ENCODE results near the gene IL24.
A peak's percentile ranks its signal among the peaks of the same experiment; 100 is the strongest.
"Not testable (repeated sequence)": the region's sequence is repeated elsewhere in the genome, so short reads cannot be mapped to it uniquely, and the experiment has no call there.

Gene IL24

DNA sequence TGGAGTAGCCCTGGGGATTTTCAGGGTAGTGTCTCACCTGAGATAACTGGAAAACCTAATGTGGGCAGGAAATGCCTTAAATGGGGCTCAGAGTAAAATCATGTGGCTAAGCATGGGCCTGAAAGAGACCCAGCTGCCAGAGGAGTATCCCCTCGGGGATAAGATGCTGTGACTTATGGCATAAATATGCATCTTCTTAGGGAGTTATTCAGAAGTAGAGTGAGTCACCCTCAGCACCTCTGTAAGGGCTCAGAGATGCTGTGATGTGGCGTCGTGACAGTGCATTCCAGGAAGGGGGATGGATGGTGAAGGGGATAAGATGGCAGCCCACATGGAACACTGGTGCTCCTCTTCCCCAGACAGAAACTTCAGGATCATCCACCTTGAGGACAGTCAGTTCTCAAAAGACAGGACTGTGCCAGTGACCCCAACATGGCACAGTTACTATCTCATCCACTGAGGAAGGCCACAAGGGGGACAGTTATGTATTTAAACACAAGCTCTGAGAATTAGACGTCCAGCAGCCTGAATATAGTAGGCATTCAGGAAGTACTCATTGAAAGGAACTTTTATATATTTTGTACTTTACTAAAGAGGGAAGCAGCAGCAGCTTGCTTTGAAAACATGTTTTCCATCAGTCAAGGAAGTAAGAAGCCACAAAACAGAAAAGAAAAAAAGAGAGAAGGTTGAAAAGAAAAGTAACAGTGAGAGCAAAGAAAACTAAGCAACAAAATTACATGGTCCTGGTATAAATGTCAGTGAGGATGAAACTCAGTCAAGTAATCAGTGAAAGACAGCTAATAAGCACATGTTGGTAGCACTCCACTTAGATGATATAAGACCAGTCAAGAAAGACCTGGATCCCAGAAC is 8.3 kb downstream of the IL24 start:
- DNase-seq = peak; percentile 98

DNA sequence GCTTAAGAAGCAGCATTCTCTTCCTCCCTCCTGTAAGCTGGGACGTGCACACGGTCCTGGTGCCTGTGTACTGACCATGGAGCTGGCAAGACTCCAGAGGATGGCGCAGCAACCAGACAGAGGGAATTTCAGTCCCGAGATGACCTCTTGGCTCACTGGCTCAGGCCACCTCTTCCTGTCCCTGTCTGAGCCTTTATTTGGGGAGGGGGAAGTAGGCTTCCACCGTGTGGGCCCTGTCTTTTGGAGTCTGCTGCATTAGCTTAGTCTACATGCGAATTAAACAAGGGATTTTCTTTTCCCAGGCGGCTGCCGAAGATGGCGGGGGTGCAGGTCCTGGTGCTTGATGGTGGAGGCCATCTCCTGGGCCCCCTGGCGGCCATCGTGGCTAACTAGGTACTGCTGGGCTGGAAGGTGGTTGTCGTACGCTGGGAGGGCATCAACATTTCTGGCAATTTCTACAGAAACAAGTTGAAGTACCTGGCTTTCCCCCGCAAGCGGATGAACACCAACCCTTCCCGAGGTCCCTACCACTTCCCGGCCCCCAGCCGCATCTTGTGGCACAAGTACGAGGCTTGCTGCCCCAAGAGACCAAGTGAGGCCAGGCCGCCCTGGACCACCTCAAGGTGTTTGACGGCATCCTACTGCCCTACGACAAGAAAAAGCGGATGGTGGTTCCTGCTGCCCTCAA is 10.2 kb downstream of the IL24 start:
- no peak for DNase-seq

DNA sequence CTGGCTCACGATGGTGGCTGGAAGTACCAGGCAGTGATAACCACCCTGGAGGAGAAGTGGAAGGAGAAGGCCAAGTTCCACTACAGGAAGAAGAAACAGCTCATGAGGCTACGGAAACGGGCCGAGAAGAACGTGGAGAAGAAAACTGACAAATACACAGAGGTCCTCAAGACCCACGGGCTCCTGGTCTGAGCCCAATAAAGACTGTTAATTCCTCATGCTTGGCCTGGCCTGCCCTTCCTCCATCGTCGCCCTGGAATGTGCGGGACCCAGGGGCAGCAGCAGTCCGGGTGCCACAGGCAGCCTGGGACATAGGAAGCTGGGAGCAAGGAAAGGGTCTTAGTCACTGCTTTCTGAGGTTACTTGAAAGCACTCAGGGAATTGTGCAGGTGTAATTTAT is 10.8 kb downstream of the IL24 start:
- DNase-seq = no peak

DNA sequence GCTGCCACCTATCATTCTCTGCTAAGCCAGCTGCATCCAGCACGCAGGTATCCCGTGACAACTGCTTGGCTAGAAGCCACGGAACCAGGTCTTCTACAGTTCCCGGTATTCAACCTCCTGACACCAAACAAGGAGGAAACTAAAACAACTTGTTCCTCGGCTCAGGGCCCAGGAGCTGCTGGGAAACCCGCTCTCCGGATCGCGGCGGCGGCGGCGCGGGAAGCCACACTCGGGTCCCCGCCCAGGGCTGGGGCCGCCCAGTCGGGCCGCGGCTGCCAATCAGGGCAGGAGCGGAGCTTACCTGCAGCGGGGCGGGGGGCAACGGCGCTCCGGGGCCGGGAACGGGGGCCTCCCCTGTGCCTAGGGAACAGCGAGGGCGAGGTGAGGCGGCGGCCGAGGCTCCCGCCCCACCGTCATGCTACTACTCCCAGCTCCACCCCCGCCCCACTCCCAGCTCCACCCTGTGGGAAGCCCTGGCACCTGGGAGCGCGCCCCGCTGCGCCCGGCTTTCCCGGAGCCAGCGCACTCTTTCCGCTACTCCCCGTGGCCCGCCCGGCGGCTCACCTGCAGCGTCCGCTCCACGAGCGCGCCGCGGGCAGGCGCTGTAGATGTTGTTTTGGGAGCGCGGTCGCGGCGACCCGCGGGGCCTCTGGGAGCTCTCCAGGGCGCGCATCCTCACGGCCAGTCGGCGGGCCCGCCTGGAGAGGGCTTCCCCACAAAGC is 12.1 kb downstream of the IL24 start:
- DNase-seq = no peak

DNA sequence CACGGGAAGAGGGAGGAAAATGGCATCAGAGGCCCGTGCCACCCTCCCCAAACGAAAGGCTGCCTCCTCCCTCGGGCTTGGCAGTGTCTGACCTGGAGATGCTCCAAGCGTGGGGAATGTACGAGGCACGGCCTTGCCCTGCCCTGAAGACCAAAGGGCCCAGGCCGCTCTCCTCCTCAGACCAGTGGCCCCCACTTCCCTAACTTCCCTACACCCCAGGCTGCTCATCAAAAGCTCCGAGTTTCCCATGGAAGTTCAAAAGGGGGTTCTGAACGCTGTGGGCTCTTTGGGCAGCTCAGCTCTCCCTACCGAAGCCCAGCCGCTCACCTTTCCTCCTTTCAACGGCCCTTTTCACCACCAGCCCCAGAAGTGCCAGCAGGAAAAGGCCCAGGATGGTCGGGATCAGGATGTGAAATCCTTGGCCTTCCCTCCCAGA is 12.7 kb downstream of the IL24 start:
- no peak for DNase-seq

DNA sequence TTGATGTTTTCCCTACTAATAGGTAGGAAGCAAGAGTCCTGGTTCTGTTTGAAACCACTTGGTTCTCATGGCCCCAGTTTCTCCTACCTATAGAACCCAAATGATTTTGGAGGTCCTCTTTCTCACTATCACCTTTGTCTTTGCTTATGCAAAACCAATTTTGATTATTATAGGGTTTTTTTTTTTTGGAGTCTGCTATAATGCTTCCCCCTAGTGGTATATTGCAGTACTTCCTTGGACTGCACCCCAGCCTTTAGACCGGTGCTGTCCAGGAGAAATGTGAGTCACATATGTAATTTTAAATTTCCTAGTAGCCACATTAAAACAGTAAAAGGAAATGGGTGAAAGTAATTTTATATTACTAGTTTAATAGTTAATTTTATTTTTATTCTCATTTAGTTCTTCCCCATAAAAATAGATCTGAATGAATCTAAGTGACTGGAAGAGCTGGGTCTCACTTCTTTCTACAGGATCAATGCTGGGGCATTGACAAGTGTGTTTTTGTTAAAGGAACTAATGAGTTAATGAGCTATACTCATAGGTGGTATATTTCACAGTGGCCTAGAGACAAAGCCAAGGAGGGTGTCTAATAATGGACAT is 13.9 kb downstream of the IL24 start:
- DNase-seq = peak; percentile 68

DNA sequence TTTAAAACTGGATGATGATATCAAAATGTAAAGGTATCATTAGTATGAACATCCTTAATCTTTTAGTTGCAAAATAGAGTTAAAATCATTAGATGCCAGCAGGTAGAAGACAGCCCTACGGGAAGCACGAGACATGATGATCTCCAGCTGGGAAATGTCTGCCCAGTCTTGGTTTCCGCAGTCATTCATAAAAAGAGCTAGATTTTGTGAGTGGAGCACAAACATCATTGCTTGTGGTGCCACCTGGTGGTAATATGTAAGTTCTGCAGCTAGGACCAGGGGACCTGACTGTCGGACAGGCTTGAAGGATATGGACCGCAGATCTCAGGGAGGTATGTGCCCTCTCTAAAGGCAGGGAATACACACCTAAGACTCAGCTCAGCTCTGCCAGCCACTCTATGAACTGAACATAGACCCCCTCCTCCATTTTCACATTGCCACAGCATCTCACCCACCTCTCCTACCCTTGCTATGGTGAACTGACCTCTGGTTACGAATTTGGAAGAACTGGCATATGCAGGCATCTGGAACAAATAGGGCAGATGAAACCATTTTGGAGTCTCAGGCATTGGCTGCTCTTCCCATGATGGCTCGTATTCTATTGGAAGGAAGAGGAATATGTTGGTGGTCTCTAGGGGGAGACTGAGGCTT is 15.3 kb downstream of the IL24 start:
- peak; percentile 71 for DNase-seq

DNA sequence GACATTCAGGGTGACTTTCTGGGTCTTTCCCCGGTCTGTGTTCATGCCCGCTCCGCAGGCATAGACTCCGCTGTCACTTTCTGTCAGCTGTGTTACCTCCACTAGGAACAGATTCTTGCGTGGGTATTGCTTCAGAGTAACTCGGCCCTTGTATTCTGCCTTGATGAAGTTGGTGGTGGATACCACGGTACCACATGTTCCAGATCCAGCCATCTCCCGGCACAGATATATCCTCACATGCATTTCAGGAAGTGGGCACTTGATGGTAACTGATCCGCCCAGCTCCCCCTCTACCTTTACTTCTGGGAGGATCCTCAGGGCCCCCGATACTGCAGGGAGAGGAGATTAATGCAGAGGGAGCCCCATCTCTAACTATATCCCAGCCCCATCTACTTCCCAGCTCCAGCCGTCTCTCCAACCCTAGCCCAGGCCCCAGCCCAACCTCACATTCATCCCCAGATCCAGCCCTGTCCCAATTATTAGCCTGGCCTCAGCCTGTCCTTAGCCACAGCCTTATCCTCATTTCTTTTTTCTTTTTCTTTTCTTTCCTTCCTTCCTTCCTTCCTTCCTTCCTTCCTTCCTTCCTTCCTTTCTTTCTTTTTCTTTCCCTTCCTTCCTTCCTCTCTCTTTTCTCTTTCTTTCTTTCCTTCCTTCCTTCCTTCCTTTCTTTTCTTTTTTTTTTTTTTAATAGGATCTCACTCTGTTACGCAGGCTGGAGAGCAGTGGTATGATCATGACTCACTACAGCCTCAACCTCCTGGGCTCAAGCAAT is 16.7 kb downstream of the IL24 start:
- no peak for DNase-seq

DNA sequence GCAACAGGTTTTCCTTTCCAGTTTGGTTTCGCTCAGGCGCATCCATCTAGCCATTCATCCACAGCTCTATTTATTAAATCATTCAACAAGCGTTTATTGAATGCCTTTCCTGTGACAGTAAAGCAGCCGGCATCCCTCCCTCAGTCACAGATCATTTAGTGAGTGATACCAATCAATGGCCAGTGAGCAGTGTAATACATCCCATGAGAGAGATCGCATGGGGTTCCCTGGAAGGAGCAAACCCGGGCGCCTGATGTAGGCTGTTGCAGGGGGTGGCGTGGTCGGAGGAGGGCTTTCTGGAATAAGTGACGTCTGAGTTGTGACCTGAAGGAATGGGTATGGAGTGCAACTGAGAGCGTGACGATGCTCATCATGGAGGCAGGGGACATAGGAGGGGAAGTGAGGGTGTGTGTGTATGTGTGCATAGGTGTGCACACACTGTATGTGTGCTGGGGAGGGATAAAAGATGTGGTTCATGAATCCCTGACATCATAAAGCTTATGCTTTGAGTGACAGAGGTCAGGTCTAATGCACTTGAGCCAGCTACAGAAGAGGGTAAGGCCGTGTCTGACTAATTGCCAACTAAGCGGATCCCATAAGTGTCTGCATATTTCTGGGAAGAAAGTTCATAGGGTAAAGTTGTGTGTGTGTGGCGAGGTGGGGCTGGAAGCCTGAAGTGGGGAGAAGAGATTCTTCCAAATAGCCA is 17.9 kb downstream of the IL24 start:
- DNase-seq = no peak

DNA sequence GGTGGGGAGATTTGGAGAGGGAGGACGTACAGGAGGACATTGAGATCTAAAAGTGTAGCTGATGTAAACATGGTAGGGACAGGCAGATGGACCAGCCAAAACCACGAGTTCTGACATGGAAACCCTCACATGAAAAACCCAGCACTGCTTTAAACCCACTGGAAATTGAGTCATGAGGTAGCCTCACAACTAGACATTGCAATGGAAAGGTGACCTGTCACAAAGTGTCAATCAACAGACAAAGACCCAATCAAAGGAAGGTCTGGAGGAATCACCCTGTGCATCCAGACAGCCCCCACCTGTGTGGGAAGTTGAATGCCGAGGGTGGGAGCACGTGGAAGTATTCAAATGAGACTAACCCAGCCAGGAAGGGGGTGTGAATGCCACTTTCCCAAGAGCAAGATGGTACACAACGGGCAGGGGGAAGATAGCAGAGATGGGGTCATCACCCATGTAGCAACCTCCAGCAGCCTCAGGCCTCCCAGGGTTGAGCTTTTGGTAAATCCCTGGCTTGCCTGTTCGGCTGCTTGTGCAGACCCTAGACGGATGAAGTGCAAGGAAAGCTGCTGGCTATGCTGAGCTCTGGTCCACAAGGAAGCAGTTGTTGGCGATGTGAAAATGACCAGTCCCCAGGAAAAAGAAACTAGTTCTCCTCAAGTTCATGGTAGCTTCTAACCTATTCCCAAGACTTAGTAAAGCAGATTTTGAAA is 18.9 kb downstream of the IL24 start:
- DNase-seq = no peak

DNA sequence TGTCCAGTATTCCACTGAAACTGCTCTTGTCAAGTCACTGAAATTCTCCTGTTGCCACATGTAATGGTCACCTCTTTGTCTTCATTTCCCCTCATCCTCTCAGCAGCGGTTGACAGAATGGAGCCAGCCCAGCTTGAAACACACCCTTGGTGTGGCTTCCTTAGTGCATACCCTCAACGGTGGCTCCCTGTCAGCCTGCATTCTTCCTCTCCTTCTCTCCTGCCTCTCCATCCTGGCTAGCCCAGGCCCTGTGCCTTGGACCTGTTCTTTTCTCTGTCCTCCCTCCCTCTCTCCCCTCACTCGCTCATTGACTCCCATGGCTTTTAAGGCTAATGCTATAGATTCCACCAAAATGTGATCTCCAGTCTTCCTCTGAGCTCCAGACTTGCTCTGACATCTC is 20.8 kb downstream of the IL24 start:
- no peak for DNase-seq

DNA sequence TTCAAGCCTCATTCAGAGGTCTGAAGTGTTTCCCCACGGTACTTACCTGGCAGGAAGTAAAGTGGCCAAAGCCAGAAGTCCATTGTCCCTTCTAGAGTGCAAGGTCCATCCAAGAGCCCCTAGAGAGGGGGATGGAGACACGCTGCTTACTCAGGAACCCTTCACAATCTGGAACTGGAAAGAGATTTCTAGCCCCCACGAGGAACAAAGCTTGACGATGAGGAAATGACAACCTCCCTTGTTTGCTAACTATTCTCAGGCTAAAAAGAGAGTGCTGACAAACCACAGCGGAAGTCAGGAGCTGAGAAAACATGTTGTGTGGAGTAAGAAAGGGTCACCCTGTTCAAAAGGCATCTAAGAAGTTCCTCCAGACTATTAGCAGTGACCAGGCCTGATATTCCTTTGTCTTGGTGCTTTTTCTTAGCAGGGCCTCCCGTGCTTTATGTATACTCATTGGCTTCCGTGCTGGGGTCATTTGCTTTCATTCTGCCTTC is 24.6 kb downstream of the IL24 start, which contains the start of gene FCMR:
Gene FCMR (minus strand): TSS at position 170 of the 494 bp plus-strand sequence. CDS start 87 bp downstream, at position 83.
- no peak for DNase-seq

DNA sequence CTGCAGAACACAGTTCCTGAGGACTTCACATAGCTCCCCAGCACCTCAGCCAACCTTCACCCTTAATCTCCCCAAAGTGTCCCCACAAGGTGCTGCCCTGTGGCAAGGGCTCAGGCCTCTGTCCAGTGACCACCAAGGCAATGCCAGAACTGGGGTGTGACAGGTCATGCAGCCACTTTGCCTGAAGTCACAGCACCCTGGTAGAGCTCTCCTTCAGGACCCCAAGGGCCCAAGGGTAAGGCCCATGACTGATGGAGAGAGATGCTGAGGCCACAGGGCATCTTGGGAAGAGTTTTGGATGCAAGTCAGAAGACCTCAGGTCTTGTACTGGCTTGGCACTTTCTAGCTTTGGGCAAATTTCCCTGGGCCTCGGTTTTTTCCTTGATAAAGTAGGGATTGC is 25.3 kb downstream of the IL24 start:
- no peak for DNase-seq

DNA sequence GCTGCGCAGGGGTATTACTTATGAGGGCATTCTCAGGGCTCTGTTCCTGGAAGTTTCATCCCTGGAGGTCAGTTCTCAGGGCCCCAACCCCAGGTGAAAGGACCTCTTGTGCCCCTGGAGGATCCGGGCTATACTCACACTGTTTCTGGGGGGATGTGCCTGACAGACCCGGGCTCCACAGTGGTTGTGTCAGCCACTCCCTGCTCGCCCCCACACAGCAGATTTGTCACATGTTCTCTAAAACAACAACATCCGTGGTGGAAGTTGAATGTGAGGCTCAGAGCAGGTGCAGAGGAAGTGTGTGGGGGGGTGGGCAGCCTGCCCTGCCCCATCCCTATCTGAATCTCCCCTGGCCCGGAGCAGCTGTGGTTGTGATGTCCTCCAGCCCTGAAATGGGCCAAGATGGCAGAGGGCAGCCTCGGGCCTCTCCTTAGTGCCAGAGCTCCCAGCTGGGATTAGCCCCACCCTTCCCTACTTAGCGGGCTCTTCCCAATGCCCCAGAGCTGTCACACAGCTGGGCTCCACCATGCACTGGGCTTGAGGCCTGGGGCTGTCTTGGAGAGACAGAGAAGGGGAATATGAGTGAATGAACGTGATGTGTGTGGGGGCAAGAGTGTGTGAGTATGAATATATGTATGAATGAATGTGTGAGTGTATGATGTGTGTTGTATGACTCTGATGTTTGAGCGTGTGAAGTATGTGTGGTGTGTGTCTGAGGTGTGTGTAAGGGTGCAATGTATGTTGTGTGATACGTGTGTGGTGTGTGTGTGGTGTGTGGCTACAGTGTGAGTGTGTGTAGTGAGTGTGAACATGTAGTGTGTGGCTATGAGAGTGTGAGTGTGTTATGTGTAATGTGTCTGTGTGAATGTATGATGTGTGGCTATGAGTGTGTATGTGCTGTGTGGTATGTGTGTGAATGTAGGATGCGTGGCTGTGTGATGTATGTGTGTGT is 26.0 kb downstream of the IL24 start:
- no peak for DNase-seq

DNA sequence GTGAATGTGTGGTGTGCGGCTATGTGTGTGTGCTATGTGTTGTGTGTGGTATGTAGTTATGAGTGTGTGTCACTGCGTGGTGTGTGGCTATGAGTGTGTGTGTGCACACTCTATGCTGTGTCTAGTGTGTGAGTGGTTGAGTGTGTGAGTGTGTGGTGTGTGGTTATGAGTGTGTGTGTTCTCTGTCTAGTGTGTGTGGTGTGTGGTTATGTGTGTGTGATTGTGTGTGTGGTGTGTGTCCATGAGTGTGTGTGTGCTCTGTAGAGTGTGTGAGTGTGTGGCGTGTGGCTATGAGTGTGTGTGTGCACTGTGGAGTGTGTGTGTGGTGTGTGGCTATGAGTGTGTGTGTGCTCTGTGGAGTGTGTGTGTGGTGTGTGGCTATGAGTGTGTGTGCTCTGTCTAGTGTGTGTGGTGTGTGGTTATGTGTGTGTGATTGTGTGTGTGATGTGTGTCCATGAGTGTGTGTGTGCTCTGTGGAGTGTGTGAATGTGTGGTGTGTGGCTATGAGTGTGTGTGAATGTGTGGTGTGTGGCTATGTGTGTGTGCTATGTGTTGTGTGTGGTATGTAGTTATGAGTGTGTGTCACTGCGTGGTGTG is 26.8 kb downstream of the IL24 start:
- not testable (repeated sequence) for DNase-seq

DNA sequence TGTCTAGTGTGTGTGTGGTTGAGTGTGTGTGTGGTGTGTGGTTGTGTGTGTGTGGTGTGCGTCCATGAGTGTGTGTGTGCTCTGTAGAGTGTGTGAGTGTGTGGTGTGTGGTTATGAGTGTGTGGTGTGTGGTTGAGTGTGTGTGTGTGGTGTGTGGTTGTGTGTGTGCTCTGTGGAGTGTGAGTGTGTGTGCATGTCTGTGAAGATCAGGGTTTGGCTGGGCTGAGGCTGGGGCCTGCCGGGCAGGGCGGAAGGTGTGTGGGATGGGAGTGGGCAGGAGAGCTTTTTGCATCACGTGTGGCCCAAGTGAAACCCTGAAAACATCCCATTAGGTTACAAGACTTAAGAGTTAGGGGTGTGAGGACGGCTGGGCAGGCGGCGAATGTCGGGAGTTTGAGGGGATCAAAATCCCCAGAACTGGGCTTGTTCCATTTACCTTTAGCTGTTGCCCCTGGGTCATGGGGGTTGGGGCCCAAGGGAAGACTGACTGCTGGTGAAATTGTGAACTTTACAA is 27.4 kb downstream of the IL24 start:
- no peak for DNase-seq

DNA sequence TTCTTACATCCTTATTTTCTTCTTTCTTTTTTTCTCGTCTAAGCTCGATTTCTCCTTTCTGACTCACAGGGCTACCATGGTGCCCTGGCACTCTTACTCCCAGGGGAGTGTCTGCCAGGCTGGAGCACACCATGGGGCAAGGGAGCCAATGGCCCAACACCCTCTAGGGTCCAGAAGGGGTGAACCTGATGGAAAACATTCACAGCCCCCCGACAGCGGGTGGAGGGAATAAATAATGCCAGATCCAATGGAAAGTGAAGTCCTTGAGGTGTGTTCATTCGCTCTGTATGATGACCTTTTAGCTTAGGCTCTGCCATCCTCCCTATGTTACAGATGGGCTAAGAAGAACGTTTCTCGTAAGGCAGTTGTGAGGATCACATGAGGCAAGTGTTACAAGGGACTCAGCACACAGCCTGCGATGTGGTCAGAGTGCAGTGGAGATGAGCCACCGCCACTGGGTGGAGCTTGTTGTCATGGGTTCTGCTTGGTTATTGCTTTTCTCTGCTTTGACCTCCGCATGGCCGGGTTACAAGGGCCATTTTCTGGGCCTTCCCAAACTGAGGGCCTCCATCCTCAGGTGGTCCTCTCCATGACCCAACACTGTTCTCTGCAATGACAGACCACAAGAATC is 28.0 kb downstream of the IL24 start:
- DNase-seq = no peak

DNA sequence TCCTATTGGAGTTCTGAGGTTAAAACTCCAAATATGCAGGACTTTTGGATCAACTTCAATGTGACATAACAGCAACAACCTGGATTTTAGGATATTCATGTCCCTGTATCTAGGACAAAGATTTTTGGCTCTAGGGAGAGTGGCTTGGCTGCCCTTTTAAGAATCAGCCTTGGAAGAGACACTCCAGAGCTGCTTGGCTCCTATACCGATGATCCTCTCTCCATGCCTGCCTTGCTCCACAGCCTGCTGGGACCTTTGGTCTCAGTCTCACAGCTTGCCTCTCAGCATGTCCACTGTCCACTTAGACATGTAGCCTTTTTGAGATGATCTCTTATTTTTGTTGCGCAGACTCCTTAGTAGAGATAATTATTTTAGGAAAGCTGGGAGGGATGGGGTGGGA is 29.0 kb downstream of the IL24 start:
- DNase-seq = no peak

Measured in fibroblast of skin of right quadriceps (primary cell).